OCI-LY3 (cell line): ENCODE data around the gene RPL31.

Experiments used
- H2AFZ ChIP-seq: fragments of 200-600, 300-600 bp; shearing (Covaris generic); 2 replicates; pipeline ENCODE4 v1.6.0; 2014; ENCODE audit warnings: antibody characterized with exemption, low read depth, low read length
- H3K27ac ChIP-seq: fragments of 200-600, 300-600 bp; sonication (generic); 2 replicates; pipeline ENCODE4 v1.5.1; 2014; ENCODE audit warnings: mild to moderate bottlenecking, low read length, moderate library complexity, mixed read lengths
- H3K27me3 ChIP-seq: fragments of 200-600, 300-600 bp; sonication (generic); 2 replicates; pipeline ENCODE4 v1.6.1; 2014; ENCODE audit warnings: low read depth, low read length, mixed read lengths
- H3K36me3 ChIP-seq: fragments of 200-600, 300-600 bp; sonication (generic); replicated peaks from 2 replicates; pipeline ENCODE3; 2014; ENCODE audit warnings: low read depth, low read length, mixed read lengths
- H3K4me1 ChIP-seq: fragments of 300-600, 200-600 bp; sonication (generic); 2 replicates; pipeline ENCODE4 v1.6.1; 2014; ENCODE audit warnings: low read length, mixed read lengths
- H3K4me2 ChIP-seq: fragments of 200-600, 300-600 bp; sonication (generic); 2 replicates; pipeline ENCODE4 v1.6.1; 2014; ENCODE audit warnings: low read length, mixed read lengths
- H3K4me3 ChIP-seq: fragments of 300-600, 200-600 bp; sonication (generic); 2 replicates; pipeline ENCODE4 v1.5.1; 2014; ENCODE audit warnings: antibody characterized with exemption, mild to moderate bottlenecking, low read length, moderate library complexity
- H3K79me2 ChIP-seq: fragments of 300-600, 200-600 bp; shearing (Covaris generic); 2 replicates; pipeline ENCODE4 v1.6.1; 2014; ENCODE audit warnings: mild to moderate bottlenecking, low read length, mixed read lengths
- H3K9ac ChIP-seq: fragments of 300-600, 200-600 bp; shearing (Covaris generic); 2 replicates; pipeline ENCODE4 v1.6.0; 2014; ENCODE audit warnings: mild to moderate bottlenecking, low read length, moderate library complexity
- H3K9me3 ChIP-seq: fragments of 200-600, 300-600 bp; shearing (Covaris generic); 2 replicates; pipeline ENCODE4 v1.6.1; 2014; ENCODE audit warnings: low read length, mixed read lengths; ENCODE audit not compliant: insufficient read depth
- H4K20me1 ChIP-seq: fragments of 200-600, 300-600 bp; sonication (generic); 2 replicates; pipeline ENCODE4 v1.6.1; 2016; ENCODE audit warnings: low read length, mixed read lengths; ENCODE audit not compliant: insufficient read depth
- EZH2phosphoT487 ChIP-seq: fragments of 200-600 bp; shearing (Covaris generic); IDR thresholded peaks from 2 replicates; pipeline ENCODE4 v1.6.1; 2018; ENCODE audit warnings: antibody characterized with exemption, mixed run types, low read depth
- TF ChIP-seq, protein P1 (sequence below): fragments of 200-600, 300-600 bp; sonication (generic); IDR thresholded peaks from 2 replicates; pipeline ENCODE4 v1.5.1; 2014; ENCODE audit warnings: antibody characterized with exemption, low read length, low read depth

Gene RPL31

DNA sequence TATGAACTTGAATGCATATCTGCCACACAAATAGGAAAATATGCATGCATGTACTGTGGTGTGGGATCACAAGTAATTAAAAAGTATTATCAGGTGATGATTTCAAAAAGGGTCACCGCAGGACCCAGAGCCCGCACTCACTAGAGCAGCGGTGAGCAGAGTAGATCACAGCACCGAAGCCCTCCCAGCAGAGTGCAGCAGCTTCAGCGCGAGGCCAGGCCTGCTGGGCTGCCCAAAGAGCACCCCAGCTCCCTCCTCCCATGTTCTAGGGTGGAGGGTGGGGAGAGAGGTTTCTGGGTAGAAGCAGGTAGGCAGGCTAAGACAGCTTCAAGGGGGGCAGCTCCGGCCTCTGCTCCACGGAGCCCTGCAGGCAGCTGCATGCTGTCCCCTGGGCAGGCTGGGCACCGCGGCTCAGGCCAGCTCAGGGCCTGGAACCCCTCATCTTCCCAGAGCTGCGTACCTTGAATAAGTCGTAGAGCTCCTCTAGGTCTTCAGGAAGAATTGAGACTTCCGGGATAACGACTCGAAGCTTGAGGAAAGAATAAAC is 24.9 kb downstream of the RPL31 start:
- no peak overlapping the region for H3K4me3 ChIP-seq
- H3K79me2 ChIP-seq, result no peaks in the 10 kb centered on the region
- peaks cover 22% of the 10 kb centered on the region for H3K36me3 ChIP-seq
- no peak overlapping the region for H3K27ac ChIP-seq
- H3K4me2 ChIP-seq, result no peak overlapping the region
- TF ChIP-seq, protein P1, sequence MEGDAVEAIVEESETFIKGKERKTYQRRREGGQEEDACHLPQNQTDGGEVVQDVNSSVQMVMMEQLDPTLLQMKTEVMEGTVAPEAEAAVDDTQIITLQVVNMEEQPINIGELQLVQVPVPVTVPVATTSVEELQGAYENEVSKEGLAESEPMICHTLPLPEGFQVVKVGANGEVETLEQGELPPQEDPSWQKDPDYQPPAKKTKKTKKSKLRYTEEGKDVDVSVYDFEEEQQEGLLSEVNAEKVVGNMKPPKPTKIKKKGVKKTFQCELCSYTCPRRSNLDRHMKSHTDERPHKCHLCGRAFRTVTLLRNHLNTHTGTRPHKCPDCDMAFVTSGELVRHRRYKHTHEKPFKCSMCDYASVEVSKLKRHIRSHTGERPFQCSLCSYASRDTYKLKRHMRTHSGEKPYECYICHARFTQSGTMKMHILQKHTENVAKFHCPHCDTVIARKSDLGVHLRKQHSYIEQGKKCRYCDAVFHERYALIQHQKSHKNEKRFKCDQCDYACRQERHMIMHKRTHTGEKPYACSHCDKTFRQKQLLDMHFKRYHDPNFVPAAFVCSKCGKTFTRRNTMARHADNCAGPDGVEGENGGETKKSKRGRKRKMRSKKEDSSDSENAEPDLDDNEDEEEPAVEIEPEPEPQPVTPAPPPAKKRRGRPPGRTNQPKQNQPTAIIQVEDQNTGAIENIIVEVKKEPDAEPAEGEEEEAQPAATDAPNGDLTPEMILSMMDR, result no peak
- TF ChIP-seq EZH2phosphoT487, result no peak
- H3K4me1 ChIP-seq, result peaks cover 18% of the 10 kb centered on the region
- no peaks in the 10 kb centered on the region for H3K9me3 ChIP-seq
- H3K27me3 ChIP-seq, result no peaks in the 10 kb centered on the region
- H4K20me1 ChIP-seq, result peaks cover 9% of the 10 kb centered on the region
- H2AFZ ChIP-seq, result no peak overlapping the region
- no peak overlapping the region for H3K9ac ChIP-seq

DNA sequence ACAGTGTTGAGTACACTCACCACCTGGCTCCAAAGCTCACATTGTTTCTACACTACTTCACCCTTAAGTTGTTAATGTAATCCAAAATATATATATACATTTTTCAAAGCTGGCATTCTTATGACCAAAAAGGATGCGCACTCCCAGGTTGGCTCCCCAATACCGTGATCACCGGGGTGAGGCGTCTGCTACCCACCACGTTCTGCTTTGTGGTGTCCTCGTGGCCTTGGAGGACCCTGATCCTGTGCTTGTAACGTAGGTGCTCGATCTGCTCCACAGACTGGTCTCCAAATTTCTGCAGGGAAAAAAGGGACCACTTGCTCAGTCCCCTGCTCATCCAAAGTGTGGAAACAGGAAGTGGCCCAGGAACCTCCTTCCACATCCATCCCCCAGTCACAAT is 25.8 kb downstream of the RPL31 start:
- H3K79me2 ChIP-seq, result no peaks in the 10 kb centered on the region
- no peaks in the 10 kb centered on the region for H3K27me3 ChIP-seq
- H3K4me1 ChIP-seq, result peaks cover 14% of the 10 kb centered on the region
- no peak overlapping the region for H2AFZ ChIP-seq
- no peak overlapping the region for H3K9ac ChIP-seq
- peaks cover 14% of the 10 kb centered on the region for H3K36me3 ChIP-seq
- H3K4me3 ChIP-seq, result no peak overlapping the region
- no peaks in the 10 kb centered on the region for H3K9me3 ChIP-seq
- H3K27ac ChIP-seq, result no peak overlapping the region
- H3K4me2 ChIP-seq, result no peak overlapping the region
- no peak for TF ChIP-seq EZH2phosphoT487
- TF ChIP-seq, protein P1, result no peak
- peaks cover 7% of the 10 kb centered on the region for H4K20me1 ChIP-seq

DNA sequence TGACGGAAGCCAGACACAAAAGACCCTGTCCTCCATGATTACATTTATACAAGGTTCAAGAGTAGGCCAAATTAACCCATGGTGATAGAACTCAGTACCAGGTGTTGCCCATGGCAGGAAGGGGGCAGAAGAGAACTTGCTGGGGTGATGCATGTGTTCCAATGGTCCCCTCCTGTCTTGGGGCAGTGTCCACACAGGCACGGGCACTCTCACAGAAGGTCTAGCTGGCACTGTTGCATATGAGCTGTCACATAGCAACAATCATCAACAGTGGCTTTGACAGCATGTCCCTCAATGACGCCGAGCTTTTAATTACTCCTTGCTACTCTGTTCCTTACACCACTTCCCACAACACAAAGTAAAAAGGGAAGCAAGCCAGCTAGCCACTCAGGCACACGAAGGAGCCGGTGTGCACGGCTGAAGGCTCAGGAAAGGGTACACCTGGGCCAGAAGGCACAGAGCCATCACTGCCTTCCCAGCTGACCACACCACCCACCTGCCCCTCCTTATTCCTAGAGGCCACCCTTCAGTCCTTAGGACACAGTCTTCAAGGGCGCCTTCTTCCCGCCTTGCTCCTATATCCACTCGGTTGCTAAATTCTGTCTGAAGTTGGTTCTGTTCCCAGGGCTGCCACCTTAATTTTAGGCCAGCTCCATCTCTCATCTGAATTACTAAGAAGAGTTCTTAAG is 28.9 kb downstream of the RPL31 start:
- H3K4me2 ChIP-seq, result no peak overlapping the region
- no peaks in the 10 kb centered on the region for H3K9me3 ChIP-seq
- H3K9ac ChIP-seq, result no peak overlapping the region
- no peaks in the 10 kb centered on the region for H3K36me3 ChIP-seq
- TF ChIP-seq, protein P1, result no peak; the same call in 1 of the 2 replicates
- no peak for TF ChIP-seq EZH2phosphoT487
- H3K79me2 ChIP-seq, result no peaks in the 10 kb centered on the region
- H2AFZ ChIP-seq, result no peak overlapping the region
- no peaks in the 10 kb centered on the region for H4K20me1 ChIP-seq
- no peak overlapping the region for H3K4me3 ChIP-seq
- no peaks in the 10 kb centered on the region for H3K27me3 ChIP-seq
- H3K27ac ChIP-seq, result no peak overlapping the region
- H3K4me1 ChIP-seq, result no peaks in the 10 kb centered on the region

DNA sequence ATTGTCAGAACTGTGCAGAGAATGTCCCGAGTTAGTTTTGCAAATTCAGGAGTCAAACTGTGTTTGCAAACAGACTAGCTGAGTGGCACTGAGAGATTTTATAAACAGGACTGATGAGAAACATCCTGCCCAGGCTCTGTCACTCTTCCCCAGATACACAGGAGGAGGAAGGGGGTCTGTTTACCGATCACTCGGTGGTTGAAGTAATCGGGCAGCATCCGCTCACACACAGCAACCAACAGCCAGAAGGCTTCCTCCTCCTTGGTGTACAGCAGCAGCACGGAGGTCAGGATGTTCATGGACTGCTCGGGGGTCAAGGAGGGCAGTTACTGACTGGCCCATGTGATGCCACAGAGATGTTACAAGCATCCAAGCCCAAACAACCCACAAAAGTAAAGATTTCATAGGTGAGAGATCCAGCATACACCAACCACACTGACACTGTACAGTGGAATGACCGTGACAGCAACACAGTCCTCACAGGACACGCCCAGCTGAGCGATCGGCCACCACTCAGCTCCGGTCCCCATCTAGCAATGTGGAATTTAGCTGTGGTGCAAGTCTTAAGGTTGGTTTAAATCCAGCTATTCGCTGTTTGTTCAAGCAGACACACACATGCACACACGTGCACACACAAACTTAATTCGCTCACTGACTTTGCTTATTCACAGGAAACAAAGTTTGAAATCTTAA is 30.1 kb downstream of the RPL31 start:
- Histone ChIP-seq H3K27ac (no peak overlapping the region), H3K4me3 (no peak overlapping the region), H3K4me1 (no peaks in the 10 kb centered on the region), H3K36me3 (no peaks in the 10 kb centered on the region), H3K4me2 (no peak overlapping the region), H4K20me1 (no peaks in the 10 kb centered on the region), H3K9ac (no peak overlapping the region), H3K27me3 (no peaks in the 10 kb centered on the region), H2AFZ (no peak overlapping the region), H3K9me3 (no peaks in the 10 kb centered on the region), H3K79me2 (no peaks in the 10 kb centered on the region)
- TF ChIP-seq, protein P1, result no peak
- TF ChIP-seq EZH2phosphoT487, result no peak
